GM15510 (cell line): ENCODE measurements around the gene SINHCAF.

Experiments
- POLR2A ChIP-seq: IDR thresholded peaks from 3 replicates; pipeline ENCODE4 v1.6.1; 2011; ENCODE audit warnings: borderline replicate concordance; ENCODE audit not compliant: insufficient read length; ENCODE audit errors: extremely low read depth

Gene SINHCAF

DNA sequence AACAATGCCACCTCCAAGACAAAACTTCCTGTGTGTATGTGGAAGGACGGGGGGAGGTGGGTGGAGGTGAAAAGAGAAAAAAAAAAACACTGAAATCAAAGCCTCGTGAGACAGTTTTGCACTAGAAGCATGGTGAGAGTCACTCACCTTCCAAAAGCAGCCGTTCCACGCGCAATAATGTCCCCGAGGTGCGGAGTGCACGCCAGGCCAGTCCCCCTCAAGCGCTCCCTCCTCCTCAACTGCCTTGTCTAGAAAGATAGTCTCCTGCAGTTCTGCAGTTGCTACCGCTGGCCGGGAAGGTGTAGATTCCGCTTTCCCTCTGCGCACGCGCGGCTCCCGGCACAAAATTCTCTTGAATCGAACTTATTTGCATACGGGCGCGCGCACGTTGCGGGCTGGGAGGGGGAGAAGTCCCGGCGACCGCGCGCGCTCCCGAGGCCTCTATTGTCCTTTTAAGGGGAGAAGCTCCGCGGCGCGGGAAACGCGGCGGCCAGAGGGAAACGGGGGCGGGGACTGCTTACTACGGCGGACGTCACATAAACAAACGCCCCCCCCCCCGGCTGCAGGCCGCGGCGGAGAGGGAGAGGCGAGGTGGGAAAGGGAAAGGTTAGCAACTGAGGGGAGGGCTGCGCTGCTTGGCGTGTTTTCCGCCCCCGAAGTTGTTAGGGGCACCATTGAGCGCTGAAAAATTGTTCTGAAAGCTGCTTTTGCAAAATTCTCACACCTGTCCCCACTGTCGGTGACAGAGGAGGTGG lies at the start of gene SINHCAF:
Gene SINHCAF (minus strand): TSS at position 274 of the 755 bp plus-strand sequence. CDS start 27,946 bp downstream, outside the sequence.
- TF ChIP-seq POLR2A, result peak; percentile 97

DNA sequence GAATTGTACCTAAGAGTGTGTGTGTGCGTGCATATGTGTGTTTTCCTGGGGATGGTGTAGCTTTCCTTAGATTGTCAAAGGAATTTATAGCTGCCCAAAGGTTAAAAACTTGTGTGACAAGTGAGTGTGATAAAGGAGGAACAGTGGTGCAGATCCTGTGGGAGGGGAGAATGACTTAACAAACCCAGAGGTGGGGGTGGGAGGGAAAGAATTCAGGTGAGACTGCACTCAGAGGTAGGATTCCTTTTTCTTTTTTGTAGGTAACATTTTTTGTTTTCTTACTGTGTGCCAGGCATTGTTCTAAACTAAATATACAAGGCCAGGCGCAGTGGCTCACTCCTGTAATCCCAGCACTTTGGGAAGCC lies 45.3 kb upstream of the SINHCAF start:
- no peak for TF ChIP-seq POLR2A

DNA sequence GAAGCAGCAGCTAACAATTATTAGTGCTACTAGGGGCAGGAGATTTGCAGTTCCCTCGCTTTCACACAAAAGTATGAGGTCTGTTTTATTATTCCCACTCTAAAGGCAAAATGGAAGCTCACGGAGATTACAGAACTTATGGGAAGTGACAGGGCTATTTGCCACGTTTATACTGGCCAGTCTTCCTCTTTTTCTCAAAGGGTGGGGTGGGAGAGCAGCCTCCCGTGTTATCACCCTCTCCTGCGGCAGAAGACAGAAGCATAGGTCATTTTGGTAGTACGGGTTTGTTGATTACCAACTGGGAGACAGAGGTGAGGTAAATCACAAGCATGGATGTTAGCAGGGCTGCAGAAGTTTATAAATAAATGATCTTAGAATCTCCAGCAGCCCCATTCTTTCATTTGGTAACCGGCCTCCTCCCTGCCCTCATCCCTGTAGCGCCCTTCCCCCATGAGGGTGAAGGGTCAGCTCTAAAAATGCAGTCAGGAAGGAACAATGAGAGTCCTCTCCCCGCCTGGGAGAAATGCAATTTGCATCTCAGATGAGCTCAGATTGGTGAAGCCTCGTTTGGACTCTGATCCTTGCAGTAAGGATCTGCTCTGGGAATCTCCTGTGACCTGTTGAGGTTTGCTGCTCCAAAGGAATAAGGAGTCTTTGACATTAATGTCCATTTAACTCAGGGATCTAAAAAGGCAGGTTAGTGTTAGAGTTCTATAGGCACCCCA lies 44.7 kb upstream of the SINHCAF start:
- no peak for TF ChIP-seq POLR2A

DNA sequence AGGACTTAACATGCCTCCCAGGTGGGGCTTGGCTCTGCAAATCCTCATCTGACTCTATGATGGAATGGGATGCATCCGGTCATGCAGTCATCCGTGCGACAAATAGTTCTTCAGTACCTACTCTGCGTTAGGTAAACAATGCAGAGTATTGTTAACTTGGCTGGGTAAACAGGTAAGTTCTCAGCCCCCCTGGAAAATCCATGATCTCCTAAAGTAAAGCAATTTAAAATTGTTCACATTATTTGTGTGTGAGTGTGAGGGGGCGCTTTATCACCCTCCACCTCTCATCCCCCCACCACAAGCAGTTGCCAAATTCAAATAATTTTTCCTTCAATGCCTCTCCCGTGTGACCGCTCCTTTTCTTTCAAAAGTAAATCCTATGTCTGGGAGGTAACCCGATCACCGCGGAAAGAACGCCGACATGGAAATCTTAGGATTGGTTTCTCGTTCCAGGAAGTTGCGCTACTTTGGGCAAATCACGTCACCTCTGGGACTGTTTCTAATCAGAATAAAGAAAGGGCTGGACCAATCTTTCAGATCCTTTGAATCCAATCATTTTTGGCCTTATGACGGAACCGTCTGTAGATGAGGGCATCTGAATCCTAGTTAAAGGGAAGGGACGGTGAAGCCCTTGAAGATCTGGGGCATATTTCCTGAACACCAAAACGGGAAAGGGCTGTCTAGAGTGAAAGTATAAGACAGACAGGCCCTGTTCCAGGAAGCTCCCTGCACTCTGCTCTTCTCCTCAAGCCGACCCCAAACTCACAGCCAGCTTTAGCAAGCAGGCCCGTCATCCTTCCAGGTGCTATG lies 44.0 kb upstream of the SINHCAF start:
- TF ChIP-seq POLR2A, result no peak

DNA sequence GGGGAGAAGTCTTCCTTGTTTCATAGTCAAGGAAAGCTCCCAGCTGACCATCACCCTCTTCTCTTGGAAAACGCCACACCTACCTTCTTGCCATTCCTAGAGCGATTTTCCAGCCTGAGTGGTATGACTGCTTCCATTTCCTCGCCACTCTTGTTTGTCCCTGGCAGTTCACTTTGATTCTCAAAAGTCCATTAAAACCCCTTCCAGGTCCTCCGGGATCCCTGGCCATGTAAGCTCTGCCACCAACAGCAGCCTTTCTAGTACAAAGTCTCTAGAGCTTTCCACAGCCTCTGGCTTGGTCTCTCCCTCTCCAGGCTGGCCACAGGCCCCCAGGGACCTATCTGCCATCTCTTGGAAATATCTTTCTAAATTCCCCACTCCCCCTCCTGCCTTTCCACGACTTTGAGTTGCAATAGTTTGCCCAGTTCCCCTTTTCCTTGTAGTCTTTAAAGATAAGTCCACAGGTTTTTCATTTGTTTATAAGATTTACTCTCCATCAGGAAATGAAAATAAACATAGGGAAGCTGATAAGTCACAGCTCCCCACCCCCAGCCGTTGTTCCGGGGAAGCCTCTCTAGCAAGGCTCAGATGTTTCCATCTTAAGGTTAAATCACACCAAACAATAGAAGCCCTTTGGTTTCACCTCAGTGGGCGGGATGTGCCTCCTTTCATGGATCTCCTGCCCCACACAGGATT lies 42.9 kb upstream of the SINHCAF start:
- TF ChIP-seq POLR2A, result no peak

DNA sequence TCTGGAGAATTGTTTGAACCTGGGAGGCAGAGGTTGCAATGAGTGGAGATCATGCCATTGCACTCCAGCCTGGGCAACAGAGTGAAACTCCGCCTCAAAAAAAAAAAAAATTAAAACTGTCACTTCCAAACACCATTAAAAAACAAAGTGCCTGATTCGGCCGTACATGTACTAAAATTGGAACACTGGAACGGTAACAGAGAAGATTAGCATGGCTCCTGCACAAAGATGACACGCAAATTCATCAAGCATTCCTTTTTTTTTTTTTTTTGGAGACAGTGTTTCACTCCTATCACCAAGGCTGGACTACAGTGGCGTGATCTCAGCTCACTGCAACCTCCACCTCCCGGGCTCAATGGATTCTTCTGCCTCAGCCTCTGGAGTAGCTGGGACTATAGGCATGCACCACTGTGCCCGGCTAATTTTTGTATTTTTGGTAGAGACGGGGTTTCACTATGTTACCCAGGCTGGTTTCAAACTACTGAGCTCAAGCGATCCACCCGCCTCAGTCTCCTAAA lies 40.2 kb upstream of the SINHCAF start:
- no peak for TF ChIP-seq POLR2A

GRCh38 chr12:31363831-31364230 lies 37.9 kb upstream of the SINHCAF start:
- TF ChIP-seq POLR2A, result no peak

- TF ChIP-seq POLR2A, result no peak
Measured at GRCh38 chr12:31363416-31363809, 37.5 kb upstream of the SINHCAF start.

- no peak for TF ChIP-seq POLR2A
Measured at GRCh38 chr12:31362759-31363415, 36.9 kb upstream of the SINHCAF start.

GRCh38 chr12:31362115-31362758 lies 36.3 kb upstream of the SINHCAF start:
- no peak for TF ChIP-seq POLR2A

- TF ChIP-seq POLR2A, result no peak
Measured at GRCh38 chr12:31361730-31362114, 35.8 kb upstream of the SINHCAF start.

- TF ChIP-seq POLR2A, result no peak
Measured at GRCh38 chr12:31355747-31356107, 29.8 kb upstream of the SINHCAF start.
